HepG2 (cell line): ENCODE measurements around the gene PSMB3. TPM values are rescaled to one million over a fixed set of nuclear protein-coding genes. Genes with fewer than 3 reads are reported as not detected.

Experiments used
- CCDC6 ChIP-seq: sonication (generic); formaldehyde crosslinking; IDR thresholded peaks from 2 replicates; pipeline ENCODE4 v1.8.1; 2022; ENCODE audit warnings: mild to moderate bottlenecking, missing genetic modification reagents, moderate library complexity
- DNMT1 ChIP-seq: sonication (generic); formaldehyde crosslinking; IDR thresholded peaks from 2 replicates; pipeline ENCODE4 v1.5.1; 2020; ENCODE audit warnings: mild to moderate bottlenecking, missing genetic modification reagents
- JUND ChIP-seq: sonication (generic); formaldehyde crosslinking; IDR thresholded peaks from 2 replicates; pipeline ENCODE4 v1.8.0; 2022; ENCODE audit warnings: mild to moderate bottlenecking, missing genetic modification reagents
- KDM4B ChIP-seq: sonication (generic); formaldehyde crosslinking; IDR thresholded peaks from 2 replicates; pipeline ENCODE4 v1.4.0; 2020; ENCODE audit warnings: missing genetic modification reagents
- KMT2A ChIP-seq: sonication (generic); formaldehyde crosslinking; IDR thresholded peaks from 2 replicates; pipeline ENCODE4 v1.4.0; 2020; ENCODE audit warnings: missing genetic modification reagents
- MYNN ChIP-seq: sonication (generic); formaldehyde crosslinking; IDR thresholded peaks from 2 replicates; pipeline ENCODE4 v1.4.0; 2020; ENCODE audit warnings: mild to moderate bottlenecking, low read depth, missing genetic modification reagents
- NCOR1 ChIP-seq: fragments of 200-600 bp; sonication (generic); IDR thresholded peaks from 2 replicates; pipeline ENCODE4 v1.7.0; 2017; ENCODE audit warnings: antibody characterized with exemption, low read length, borderline replicate concordance
- ONECUT2 ChIP-seq: sonication (generic); formaldehyde crosslinking; IDR thresholded peaks from 2 replicates; pipeline ENCODE4 v1.4.0; 2020; ENCODE audit warnings: missing genetic modification reagents
- PITX1 ChIP-seq: sonication (generic); formaldehyde crosslinking; IDR thresholded peaks from 2 replicates; pipeline ENCODE4 v1.5.1; 2020; ENCODE audit warnings: mild to moderate bottlenecking, missing genetic modification reagents
- RBM39 ChIP-seq: fragments of 200-400 bp; formaldehyde crosslinking; IDR thresholded peaks from one replicate; pipeline ENCODE4 v1.6.1; 2018; ENCODE audit warnings: antibody characterized with exemption, mild to moderate bottlenecking, low read depth, low read length; ENCODE audit not compliant: poor library complexity, severe bottlenecking
- SMAD9 ChIP-seq: sonication (generic); formaldehyde crosslinking; IDR thresholded peaks from 2 replicates; pipeline ENCODE4 v1.5.1; 2020; ENCODE audit warnings: mild to moderate bottlenecking, missing genetic modification reagents
- SOX13 ChIP-seq, 3 experiments: fragments of 450-650 bp in 1 of 3; sonication (generic) in 1 of 3; formaldehyde crosslinking in 1 of 3; IDR thresholded peaks in 2 of 3; conservative IDR thresholded peaks in 1 of 3; 2 replicates each; pipeline versions ENCODE4 v1.5.0 to v1.6.1; 2016 to 2020; ENCODE audit warnings: antibody characterized with exemption in 1 of 3, mild to moderate bottlenecking in 1 of 3, missing compliant biosample characterization in 1 of 3, missing genetic modification reagents in 1 of 3, moderate library complexity in 1 of 3
- TBX2 ChIP-seq: sonication (generic); formaldehyde crosslinking; IDR thresholded peaks from 2 replicates; pipeline ENCODE4 v1.5.0; 2020; ENCODE audit warnings: missing genetic modification reagents, mild to moderate bottlenecking, borderline replicate concordance
- TMF1 ChIP-seq: sonication (generic); formaldehyde crosslinking; IDR thresholded peaks from 2 replicates; pipeline ENCODE4 v1.8.1; 2022; ENCODE audit warnings: low read depth, missing genetic modification reagents
- ZNF333 ChIP-seq: sonication (generic); formaldehyde crosslinking; IDR thresholded peaks from 2 replicates; pipeline ENCODE4 v1.4.0; 2020; ENCODE audit warnings: mild to moderate bottlenecking, missing genetic modification reagents, borderline replicate concordance
- ZNF350 ChIP-seq: sonication (generic); formaldehyde crosslinking; IDR thresholded peaks from 2 replicates; pipeline ENCODE4 v1.4.0; 2020; ENCODE audit warnings: mild to moderate bottlenecking, low read depth, missing genetic modification reagents, borderline replicate concordance
- ZNF383 ChIP-seq: sonication (generic); formaldehyde crosslinking; IDR thresholded peaks from 2 replicates; pipeline ENCODE4 v1.4.0; 2020; ENCODE audit warnings: missing genetic modification reagents, mild to moderate bottlenecking, borderline replicate concordance
- ZNF572 ChIP-seq: sonication (generic); formaldehyde crosslinking; IDR thresholded peaks from 2 replicates; pipeline ENCODE4 v1.5.1; 2020; ENCODE audit warnings: mild to moderate bottlenecking, missing genetic modification reagents
- ZNF598 ChIP-seq: sonication (generic); formaldehyde crosslinking; IDR thresholded peaks from 2 replicates; pipeline ENCODE4 v1.5.1; 2020; ENCODE audit warnings: mild to moderate bottlenecking, missing genetic modification reagents, borderline replicate concordance
- ZNF615 ChIP-seq: sonication (generic); formaldehyde crosslinking; IDR thresholded peaks from 2 replicates; pipeline ENCODE4 v1.5.0; 2020; ENCODE audit warnings: mild to moderate bottlenecking, missing genetic modification reagents, borderline replicate concordance
- ZNF746 ChIP-seq: sonication (generic); formaldehyde crosslinking; IDR thresholded peaks from 2 replicates; pipeline ENCODE4 v1.8.0; 2022; ENCODE audit warnings: mild to moderate bottlenecking, missing genetic modification reagents
- polyA plus RNA-seq, 8 experiments: library from polyadenylated mRNA; depleted of rRNA in 3 of 8; stranded (reverse) in 7 of 8; unstranded in 1 of 8; fragments of >200 nt; fragmentation: Illumina TruSeq in 4 of 8; extraction: Trizol in 4 of 8; gene quantifications; 2 replicates each; pipeline versions ENCODE4 v1.2.1 to v1.2.3, GENCODE V29; 2011 to 2016; ENCODE audit warnings: low read depth in 4 of 8, missing spikeins in 1 of 8, mixed read lengths in 1 of 8; ENCODE audit not compliant: insufficient read depth in 1 of 8
- total RNA-seq, 5 experiments: library from RNA; depleted of rRNA; stranded (reverse); fragments of >200 nt; fragmentation: Illumina TruSeq; extraction: Trizol; gene quantifications; 2 replicates each; pipeline ENCODE4 v1.2.3, GENCODE V29; 2016; ENCODE audit warnings: low read depth in 1 of 5
- TF ChIP-seq, protein P1 (sequence below): sonication (generic); formaldehyde crosslinking; IDR thresholded peaks from 2 replicates; pipeline ENCODE4 v1.4.0; 2020; ENCODE audit warnings: missing genetic modification reagents; ENCODE audit errors: not compliant biosample characterization

The PSMB3 gene
- total and polyA plus RNA-seq, 2 of the 13 experiments (the other 11 are each of a cell fraction or from before 2014, with no cell fraction given): 366 to 517 TPM

GRCh38 chr17:38751808-38752307 is 683 bp upstream of the PSMB3 start (continued):
- peak; percentile 23; the same call in 1 of the 2 replicates for TF ChIP-seq ZNF383
- no peak for TF ChIP-seq KMT2A (CRISPR knock-in tag)
- peak; percentile 84 for TF ChIP-seq ZNF350 (CRISPR knock-in tag)
- peak; percentile 55; the same call in 1 of the 2 replicates for TF ChIP-seq ZNF746 (CRISPR knock-in tag)
- TF ChIP-seq SOX13 (IDR thresholded peaks at IDR 0.05): no peak
- TF ChIP-seq SOX13 (CRISPR knock-in tag; conservative IDR thresholded peaks at IDR 0.05 in 1 of 2, IDR thresholded peaks at IDR 0.05 in 1 of 2): peak in 1 of 2 experiments; percentile 42; a peak in 1 of 4 replicates
- TF ChIP-seq ZNF333: peak; percentile 67; the same call in 1 of the 2 replicates
- TF ChIP-seq RBM39: no peak
- TF ChIP-seq, protein P1, sequence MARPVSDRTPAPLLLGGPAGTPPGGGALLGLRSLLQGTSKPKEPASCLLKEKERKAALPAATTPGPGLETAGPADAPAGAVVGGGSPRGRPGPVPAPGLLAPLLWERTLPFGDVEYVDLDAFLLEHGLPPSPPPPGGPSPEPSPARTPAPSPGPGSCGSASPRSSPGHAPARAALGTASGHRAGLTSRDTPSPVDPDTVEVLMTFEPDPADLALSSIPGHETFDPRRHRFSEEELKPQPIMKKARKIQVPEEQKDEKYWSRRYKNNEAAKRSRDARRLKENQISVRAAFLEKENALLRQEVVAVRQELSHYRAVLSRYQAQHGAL: no peak
- no peak; the same call in 1 of the 2 replicates for TF ChIP-seq PITX1 (CRISPR knock-in tag)
- TF ChIP-seq JUND (CRISPR knock-in tag): no peak
- no peak for TF ChIP-seq SMAD9
- TF ChIP-seq NCOR1: no peak; the same call in 1 of the 2 replicates
- no peak for TF ChIP-seq KDM4B (CRISPR knock-in tag)
- TF ChIP-seq ZNF572 (CRISPR knock-in tag): peak; percentile 40; the same call in 1 of the 2 replicates
- TF ChIP-seq ONECUT2 (CRISPR knock-in tag): peak; percentile 2; the same call in 1 of the 2 replicates
- peak; percentile 64; the same call in 1 of the 2 replicates for TF ChIP-seq DNMT1 (CRISPR knock-in tag)
- 0 out of 2 replicates have a peak, but pooled peaks have one; percentile 9 for TF ChIP-seq TMF1 (CRISPR knock-in tag)
- TF ChIP-seq TBX2 (CRISPR knock-in tag): no peak
- no peak for TF ChIP-seq ZNF615 (CRISPR knock-in tag)
- TF ChIP-seq ZNF598 (CRISPR knock-in tag): peak; percentile 63; the same call in 1 of the 2 replicates
- peak; percentile 76 for TF ChIP-seq CCDC6 (CRISPR knock-in tag)
- no peak for TF ChIP-seq MYNN (CRISPR knock-in tag)
- TF ChIP-seq, all 625 proteins: peak for 257
